HFFc6 (cell line): ENCODE measurements around the gene KCNH4. TPM values are rescaled to one million over a fixed set of nuclear protein-coding genes. Genes with fewer than 3 reads are reported as not detected.

ENCODE experiments used
- DNase-seq: peaks from one replicate; pipeline ENCODE4 v3.0.0-alpha.2; 2018
- H3K27ac Mint-ChIP-seq: 2 replicates; pipeline ENCODE4 v1.8.0; 2020; ENCODE audit warnings: mild to moderate bottlenecking, mixed read lengths
- H3K27me3 Mint-ChIP-seq: 2 replicates; pipeline ENCODE4 v1.8.0; 2021; ENCODE audit warnings: mild to moderate bottlenecking, moderate library complexity, mixed read lengths; ENCODE audit not compliant: insufficient read depth
- H3K36me3 Mint-ChIP-seq: 2 replicates; pipeline ENCODE4 v1.8.0; 2021; ENCODE audit warnings: low read depth, mixed read lengths
- H3K4me1 Mint-ChIP-seq: 2 replicates; pipeline ENCODE4 v1.8.0; 2020; ENCODE audit warnings: low read depth, mixed read lengths
- H3K4me3 Mint-ChIP-seq: 2 replicates; pipeline ENCODE4 v1.8.0; 2020; ENCODE audit warnings: mild to moderate bottlenecking, moderate library complexity, mixed read lengths
- H3K9me3 Mint-ChIP-seq: 2 replicates; pipeline ENCODE4 v1.8.0; 2020; ENCODE audit warnings: mild to moderate bottlenecking, mixed read lengths
- CTCF ChIP-seq: fragments of 200-600 bp; sonication (generic); IDR thresholded peaks from 2 replicates; pipeline ENCODE4 v1.5.0; 2021; ENCODE audit warnings: antibody characterized with exemption, mild to moderate bottlenecking
- total RNA-seq, 6 experiments: library from RNA; stranded (reverse); fragmentation: NEBNext Ultra II Directional; extraction: Animal tissue kit (Norgen Biotek cat#: 25700); gene quantifications; 2 replicates in 1 of 6; 3 replicates in 5 of 6; pipeline ENCODE4 v1.2.3, GENCODE V29; 2021

Gene KCNH4
- total RNA-seq, 6 experiments from 2014 or later: not detected

DNA sequence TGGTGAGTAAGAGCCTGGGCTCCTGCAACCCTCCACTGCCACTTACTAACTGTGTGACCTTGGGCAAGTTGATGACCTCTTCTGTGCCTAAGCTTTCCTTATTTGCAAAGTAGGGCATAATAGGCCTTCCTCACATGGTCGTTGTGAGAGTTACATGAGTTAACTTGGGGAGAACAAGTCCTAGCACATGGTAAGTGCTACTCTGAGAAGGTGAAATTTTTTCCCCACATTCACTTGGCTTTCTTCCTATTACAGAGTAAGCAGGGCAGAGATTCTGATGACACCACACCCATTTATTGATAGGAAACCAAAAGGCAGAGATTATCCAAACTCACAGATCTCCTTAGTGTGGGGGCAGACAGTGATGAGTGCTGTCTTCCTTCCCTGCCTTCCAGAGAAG, 1.6 kb downstream of the KCNH4 start:
- H3K4me3 Mint-ChIP-seq: no peak overlapping the region
- H3K9me3 Mint-ChIP-seq: no peaks in the 10 kb centered on the region
- H3K36me3 Mint-ChIP-seq: no peaks in the 10 kb centered on the region
- TF ChIP-seq CTCF: no peak
- H3K4me1 Mint-ChIP-seq: peaks cover 16% of the 10 kb centered on the region
- no peak for DNase-seq
- H3K27ac Mint-ChIP-seq: no peak overlapping the region
- H3K27me3 Mint-ChIP-seq: peaks cover 25% of the 10 kb centered on the region

- Mint-ChIP-seq H3K36me3 (no peaks in the 10 kb centered on the region), H3K4me3 (no peak overlapping the region), H3K27ac (no peak overlapping the region), H3K27me3 (peaks cover 30% of the 10 kb centered on the region), H3K4me1 (peaks cover 11% of the 10 kb centered on the region), H3K9me3 (no peaks in the 10 kb centered on the region)
- DNase-seq: no peak
- no peak for TF ChIP-seq CTCF
These were observed 2.1 kb downstream of the KCNH4 start for GRCh38 chr17:42178817-42179216.

DNA sequence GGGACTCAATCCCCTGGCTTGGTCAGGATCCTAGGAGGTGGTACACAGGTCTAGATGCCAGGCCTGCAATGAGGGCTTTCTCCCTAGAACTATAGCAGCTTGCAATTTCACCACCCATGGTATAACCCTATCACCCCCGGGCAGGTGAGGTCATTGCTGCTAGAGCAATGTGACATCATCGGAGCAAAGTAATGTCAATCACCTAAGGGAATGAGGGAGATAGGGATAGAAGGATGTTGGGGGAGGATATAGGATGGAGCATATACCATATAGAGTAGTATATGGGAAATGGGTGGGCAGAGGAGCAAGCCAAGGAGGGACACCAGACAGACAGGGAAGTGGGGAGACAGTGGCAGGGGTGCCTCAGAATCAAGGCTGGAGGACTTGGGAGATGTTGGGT, 3.3 kb downstream of the KCNH4 start:
- TF ChIP-seq CTCF: no peak
- Mint-ChIP-seq H3K4me1 (no peaks in the 10 kb centered on the region), H3K4me3 (no peak overlapping the region), H3K36me3 (no peaks in the 10 kb centered on the region), H3K27ac (no peak overlapping the region), H3K9me3 (no peaks in the 10 kb centered on the region), H3K27me3 (peaks cover 38% of the 10 kb centered on the region)
- no peak for DNase-seq

DNA sequence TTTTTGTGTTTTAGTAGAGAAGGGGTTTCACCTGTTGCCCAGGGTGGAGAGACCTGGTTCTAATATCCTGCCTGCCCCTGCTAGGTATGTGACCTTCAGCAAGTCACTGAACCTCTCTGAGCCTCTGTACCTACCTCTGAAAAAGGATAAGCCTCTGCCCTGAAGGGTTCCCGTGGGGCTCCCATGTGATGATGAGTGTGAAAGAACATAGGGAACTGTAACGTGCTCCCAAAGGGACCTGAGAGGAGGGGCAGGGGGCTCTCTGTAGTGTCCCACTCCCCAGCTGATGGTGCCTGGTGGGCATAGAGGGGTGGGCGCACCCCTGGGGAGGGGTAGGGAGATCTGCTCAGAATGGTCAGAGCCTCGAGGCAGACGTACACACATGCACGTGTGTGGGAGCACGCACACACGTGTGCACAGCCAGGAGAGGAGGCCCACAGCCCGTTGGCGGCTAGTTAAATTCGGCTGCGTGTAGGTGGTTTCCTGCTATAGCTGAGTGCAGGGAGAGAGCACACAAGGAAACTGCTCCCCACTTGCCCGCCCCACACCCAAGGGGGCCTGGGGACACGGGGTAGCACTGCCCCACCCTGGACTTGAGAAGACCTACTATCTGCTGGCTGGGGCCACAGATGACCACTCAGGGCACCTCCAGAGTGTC, 6.7 kb downstream of the KCNH4 start:
- H3K27me3 Mint-ChIP-seq: peaks cover 51% of the 10 kb centered on the region
- no peak for DNase-seq

DNA sequence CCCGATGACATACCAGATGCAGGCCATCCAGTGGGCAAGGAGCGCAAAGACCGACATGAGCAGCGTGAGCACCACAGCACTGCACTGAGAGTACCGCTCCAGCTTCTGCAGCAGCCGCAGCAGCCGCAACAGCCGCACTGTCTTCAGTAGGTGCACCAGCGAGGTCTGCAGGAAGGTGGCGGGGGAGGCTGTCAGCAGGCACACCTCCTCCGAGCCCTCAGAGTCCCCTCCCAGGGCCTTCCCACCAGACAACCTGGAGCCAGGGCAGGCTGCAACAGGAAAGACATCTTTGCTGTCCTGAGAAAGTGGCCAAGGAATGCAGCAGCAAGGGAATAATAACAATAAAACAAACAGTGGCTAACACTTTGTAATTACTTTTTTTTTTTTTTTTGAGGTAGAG, 9.1 kb downstream of the KCNH4 start:
- no peaks in the 10 kb centered on the region for H3K9me3 Mint-ChIP-seq
- no peaks in the 10 kb centered on the region for H3K36me3 Mint-ChIP-seq
- no peak for DNase-seq
- H3K4me1 Mint-ChIP-seq: no peaks in the 10 kb centered on the region
- H3K27ac Mint-ChIP-seq: no peak overlapping the region
- peaks cover 48% of the 10 kb centered on the region for H3K27me3 Mint-ChIP-seq
- no peak overlapping the region for H3K4me3 Mint-ChIP-seq
- no peak for TF ChIP-seq CTCF

More for the DNA sequence above, 6.7 kb downstream of the KCNH4 start:
- H3K4me3 Mint-ChIP-seq: no peak overlapping the region
- TF ChIP-seq CTCF: no peak
- no peaks in the 10 kb centered on the region for H3K36me3 Mint-ChIP-seq
- H3K4me1 Mint-ChIP-seq: no peaks in the 10 kb centered on the region
- no peaks in the 10 kb centered on the region for H3K9me3 Mint-ChIP-seq
- no peak overlapping the region for H3K27ac Mint-ChIP-seq

GRCh38 chr17:42169351-42169750, 11.6 kb downstream of the KCNH4 start:
- Mint-ChIP-seq H3K4me1 (no peaks in the 10 kb centered on the region), H3K27me3 (peaks cover 41% of the 10 kb centered on the region), H3K36me3 (no peaks in the 10 kb centered on the region), H3K27ac (no peak overlapping the region), H3K4me3 (no peak overlapping the region), H3K9me3 (no peaks in the 10 kb centered on the region)
- no peak for DNase-seq
- no peak for TF ChIP-seq CTCF
